Stimulated activated CD4-positive, alpha-beta T cell treated with anti-CD3 and anti-CD28 coated beads, Interleukin-1b, Interleukin-23, amount 100 ng/mL, for 48 hours (primary cell): ENCODE measurements around the gene IGIP.
"Not testable (repeated sequence)": the region's sequence is repeated elsewhere in the genome, so short reads cannot be mapped to it uniquely, and the experiment has no call there.

Experiments used
- DNase-seq: peaks from one replicate; pipeline ENCODE4 v3.0.0-alpha.2; 2020

IGIP gene

GRCh38 chr5:140143521-140144258, 18.0 kb downstream of the IGIP start:
- no peak for DNase-seq

GRCh38 chr5:140145256-140145655, 19.5 kb downstream of the IGIP start:
- no peak for DNase-seq

- peak; percentile 49 for DNase-seq
Observed at GRCh38 chr5:140145818-140146522, 20.2 kb downstream of the IGIP start.

DNA sequence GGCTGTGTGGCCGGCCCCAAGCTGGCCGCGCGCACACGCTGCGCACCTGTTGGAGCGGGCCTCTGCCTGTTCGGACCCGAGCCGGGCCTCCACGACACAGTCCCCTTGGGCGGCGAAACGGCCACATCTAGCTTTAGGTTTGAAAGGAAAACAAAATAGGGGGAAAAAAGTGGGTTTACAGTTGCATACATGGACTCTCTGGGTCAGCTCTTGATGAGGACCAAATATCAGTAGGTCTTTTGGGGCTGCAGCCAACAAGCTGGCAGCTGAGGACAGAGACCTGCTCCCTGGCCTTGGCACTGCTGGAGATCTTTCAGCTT, 20.7 kb downstream of the IGIP start:
- no peak for DNase-seq

DNA sequence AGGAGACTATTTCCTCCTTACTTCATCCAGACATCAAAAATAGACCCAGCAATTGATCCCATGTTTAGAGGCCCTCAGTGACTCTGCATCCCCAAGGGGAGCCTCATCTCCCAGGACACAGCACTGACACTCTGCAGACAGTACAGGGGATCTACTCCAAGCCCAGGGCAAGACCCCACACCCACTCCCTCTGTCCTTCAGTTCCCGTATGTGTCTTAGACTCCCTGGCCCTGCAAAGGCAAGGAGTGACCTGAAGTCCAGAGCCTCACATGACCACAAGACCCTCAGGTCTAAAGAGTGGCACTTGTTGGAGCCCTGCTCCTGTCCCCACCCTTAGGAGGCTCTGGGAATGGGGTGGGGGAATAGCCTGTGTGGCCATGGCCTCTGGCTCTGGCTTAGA, 21.7 kb downstream of the IGIP start:
- DNase-seq = no peak

GRCh38 chr5:140148508-140148907, 22.8 kb downstream of the IGIP start:
- DNase-seq = no peak

DNA sequence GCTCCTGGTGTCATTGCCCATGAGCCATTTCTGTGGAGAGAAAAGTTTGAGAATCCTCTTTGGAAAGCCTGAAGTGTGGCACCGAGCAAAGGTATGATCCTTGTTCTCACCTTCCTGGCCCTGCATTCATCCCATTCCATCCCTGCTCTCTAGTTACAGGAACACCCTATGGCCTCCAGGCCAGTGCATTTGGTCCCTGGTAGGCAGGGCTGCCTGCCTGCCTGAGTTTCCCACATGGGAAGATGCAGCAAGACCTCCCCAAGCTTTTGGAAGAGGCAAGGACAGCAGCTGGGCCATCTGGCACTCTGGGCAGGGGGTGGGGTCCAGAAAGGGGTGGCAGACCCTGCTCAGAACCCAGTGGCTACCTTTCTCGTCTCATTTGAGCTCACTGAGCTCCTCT, 24.5 kb downstream of the IGIP start:
- DNase-seq = no peak

DNA sequence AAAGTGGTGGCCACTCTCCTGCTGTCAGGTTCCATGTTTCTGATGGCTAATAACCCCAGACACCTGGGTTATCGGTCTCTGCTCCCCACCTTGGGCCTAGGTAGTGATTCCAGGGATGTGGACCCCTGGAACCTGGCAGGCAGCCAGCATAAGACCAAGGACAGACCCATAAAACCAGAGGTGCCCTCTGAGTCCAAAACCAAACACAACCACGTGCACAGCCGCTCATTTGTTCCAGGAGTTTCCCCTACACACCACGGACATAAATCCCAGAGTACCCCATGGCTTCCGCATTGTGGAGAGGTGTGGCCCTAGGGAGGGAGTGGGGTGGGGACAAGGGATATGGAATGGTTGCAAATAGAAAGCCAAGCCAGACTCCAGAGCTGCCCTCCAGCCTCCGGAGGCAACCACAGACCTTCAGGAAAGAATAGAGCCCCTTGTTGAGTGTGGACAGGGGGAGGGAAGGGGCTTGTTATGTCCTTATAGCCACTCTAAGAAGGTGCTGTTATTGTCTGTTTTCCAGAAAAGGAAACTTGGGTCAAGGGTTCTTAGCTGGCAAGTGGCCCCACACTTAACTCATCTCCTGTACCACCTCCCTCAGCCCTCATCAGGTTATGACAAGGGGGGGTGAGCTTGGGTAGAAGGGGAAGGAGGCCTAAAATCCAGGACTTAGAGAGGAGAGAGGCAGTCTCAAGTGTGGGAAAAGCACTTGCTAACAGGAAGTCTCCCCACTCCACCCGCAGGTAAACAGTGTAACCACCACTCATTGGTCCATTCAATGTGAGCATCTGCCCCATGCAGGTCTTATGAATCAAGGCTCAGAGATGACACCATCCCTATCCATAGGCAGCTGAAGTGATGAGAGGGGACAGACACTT, 25.6 kb downstream of the IGIP start:
- DNase-seq = no peak

GRCh38 chr5:140152022-140152999, 26.6 kb downstream of the IGIP start:
- DNase-seq = no peak

DNA sequence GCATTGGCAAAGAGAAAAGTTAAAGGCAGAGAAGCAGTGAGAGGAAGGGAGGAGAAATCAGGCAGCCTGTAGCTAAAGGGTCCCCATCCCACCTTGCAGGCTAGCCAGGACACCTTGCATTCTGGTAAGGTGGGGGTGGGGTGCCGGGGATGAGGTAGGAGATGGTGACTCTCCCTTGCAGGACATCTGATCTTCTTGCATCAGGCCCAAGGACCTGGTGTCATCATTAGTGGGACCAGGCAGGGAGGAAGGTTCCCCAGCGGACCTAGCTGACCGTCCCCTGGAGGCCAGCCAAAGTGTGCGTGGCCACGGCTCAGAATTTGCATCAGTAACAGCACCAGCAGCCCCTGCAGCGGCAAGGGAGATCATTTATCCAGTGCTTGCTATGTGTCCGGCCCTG, 27.5 kb downstream of the IGIP start:
- no peak for DNase-seq

DNA sequence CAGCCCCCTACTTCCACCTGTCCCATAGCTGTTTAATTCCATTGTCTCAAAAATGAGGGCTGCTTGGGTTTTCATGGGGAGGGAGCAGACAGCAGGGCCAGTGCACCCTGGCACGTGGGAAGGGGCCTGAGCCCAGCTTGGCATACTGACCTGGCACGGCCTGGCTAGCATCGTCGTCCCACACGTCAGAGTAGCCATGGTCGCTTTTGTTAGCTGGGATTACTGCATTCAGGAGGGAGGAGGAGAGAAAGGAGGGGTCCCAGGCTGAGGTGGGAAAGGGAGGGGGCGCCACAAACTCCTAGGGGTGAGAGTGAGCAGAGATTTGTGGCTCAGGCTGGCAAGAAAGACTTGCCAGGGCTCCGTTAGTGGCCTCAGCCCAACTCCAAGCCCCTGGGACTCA, 28.2 kb downstream of the IGIP start:
- DNase-seq = no peak

- not testable (repeated sequence) for DNase-seq
Observed at GRCh38 chr5:140154710-140155381, 29.1 kb downstream of the IGIP start.

DNA sequence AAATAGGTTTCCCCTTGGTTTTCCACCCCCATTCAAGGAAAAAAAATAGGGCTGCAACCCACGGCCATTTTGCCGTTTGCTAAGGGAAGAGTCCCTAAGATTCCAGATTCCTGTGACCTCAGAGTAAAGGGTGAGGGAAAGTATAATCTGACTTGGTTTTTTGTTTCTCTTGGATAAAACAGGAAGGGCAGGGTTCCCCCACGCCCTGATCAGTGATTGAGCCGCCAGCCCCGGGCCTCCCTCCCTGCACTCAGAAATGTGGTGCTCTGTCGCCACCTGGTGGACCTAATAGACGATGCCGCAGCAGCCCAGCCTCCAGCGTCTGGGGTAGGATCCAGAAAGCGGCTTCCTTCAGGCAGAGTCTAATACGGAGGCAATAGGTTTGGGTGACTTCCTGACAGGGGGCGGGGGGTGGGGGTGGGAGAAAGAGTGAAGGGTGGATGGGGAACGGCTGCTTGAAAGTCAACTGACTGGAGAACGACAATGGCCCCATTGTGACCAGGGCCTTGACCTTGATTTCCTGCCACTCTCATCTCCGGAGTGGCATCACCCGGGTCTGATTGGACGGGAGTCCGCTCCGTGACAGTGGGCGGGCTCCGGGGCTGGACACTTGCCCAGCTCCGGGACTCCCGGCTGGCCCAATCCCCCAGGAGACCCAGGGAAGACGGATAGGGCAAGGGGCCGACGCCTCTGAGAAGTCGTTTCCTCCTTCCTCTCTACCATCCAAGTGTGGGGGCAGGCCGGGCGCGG, 31.5 kb downstream of the IGIP start:
- DNase-seq = peak; percentile 86

GRCh38 chr5:140159014-140159927, 33.5 kb downstream of the IGIP start:
- DNase-seq = no peak

DNA sequence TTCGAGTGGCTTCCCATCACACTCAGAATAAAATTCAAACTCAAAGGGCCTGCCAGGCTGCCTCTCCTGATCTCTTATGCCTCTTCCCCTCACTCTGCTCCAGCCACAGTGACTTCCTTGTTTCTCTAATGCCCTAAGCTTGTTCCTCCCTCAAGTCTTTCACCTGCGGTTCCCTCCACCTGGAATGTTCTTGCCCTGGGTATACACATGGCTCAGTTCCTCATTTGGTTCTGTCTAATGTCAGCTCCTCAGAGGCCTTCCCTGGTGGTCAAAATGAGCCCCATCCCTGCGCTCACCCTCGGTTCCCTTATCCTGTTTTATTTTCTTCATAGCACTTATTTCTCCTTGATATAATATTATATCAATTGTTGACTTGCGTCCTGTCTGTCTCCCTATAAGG, 36.5 kb downstream of the IGIP start:
- DNase-seq = no peak

GRCh38 chr5:140162781-140163180, 37.0 kb downstream of the IGIP start:
- DNase-seq = no peak

DNA sequence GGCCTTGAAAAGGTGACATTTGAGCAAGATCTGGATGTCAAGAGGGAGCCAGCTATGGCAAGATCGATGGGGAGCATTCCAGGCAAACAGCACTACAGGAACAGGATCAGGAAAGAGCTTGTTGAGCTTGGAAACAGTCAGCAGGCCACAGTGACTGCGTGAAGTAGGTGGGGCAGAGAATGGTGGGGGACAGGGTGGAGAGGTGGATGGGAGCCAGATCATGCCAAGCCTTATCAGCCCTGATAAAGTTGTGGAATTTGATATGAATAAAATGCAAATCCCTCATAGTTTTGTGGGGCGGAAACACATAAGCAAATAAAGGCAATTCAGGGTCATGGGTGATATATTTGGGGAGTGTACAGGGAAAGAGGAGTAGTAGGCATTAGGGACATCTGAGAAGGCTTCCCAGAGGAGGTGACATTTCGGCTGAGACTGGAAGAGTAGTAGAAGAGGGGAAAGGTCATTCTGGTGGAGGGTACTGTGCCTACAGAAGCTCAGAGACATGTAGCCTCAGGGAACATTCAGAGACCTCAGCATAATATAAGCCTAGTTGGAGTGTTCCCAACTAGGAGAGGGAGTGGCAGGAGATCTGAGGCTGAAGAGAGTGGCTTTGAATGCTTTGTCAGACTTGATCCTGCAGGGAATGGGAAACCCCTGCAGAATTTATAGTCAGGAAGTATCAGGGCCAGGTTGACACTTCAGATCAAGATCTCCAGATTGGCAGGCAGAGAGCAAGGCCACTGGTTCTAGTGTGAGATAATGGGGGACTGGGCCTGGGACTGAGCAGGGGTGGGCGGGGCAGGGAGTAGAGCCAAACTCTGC, 39.6 kb downstream of the IGIP start:
- DNase-seq = no peak

- no peak for DNase-seq
Observed at GRCh38 chr5:140165923-140166270, 40.2 kb downstream of the IGIP start.

GRCh38 chr5:140166911-140167310, 41.2 kb downstream of the IGIP start:
- DNase-seq = no peak
